HL-60 (cell line): ENCODE results near the gene C1orf141.

Experiments used
- DNase-seq, 2 experiments: peaks; one replicate each; pipeline ENCODE4 v3.0.0-alpha.2; 2010 to 2020; ENCODE audit warnings: low read depth in 1 of 2, low spot score in 1 of 2
- H3K27ac ChIP-seq: fragments of 250-450 bp; sonication (Bioruptor Pico); replicated peaks from 2 replicates; pipeline ENCODE4 v1.5.1; 2020; ENCODE audit warnings: mild to moderate bottlenecking, moderate library complexity
- H3K27me3 ChIP-seq: fragments of 250-450 bp; sonication (Bioruptor Pico); 2 replicates; pipeline ENCODE4 v1.5.1; 2021; ENCODE audit warnings: mild to moderate bottlenecking, moderate library complexity; ENCODE audit not compliant: insufficient read depth, poor library complexity, severe bottlenecking
- H3K4me3 ChIP-seq: replicated peaks from 2 replicates; pipeline ENCODE4 v1.5.1; 2011; ENCODE audit warnings: mild to moderate bottlenecking, control low read depth, low read length; ENCODE audit not compliant: insufficient read depth
- GABPA ChIP-seq: IDR thresholded peaks from 2 replicates; pipeline ENCODE4 v1.6.1; 2012; ENCODE audit warnings: low read depth
- POLR2AphosphoS5 ChIP-seq: IDR thresholded peaks from 2 replicates; pipeline ENCODE4 v1.6.1; 2012; ENCODE audit warnings: low read depth
- SPI1 ChIP-seq: IDR thresholded peaks from 2 replicates; pipeline ENCODE4 v1.6.1; 2012; ENCODE audit warnings: low read depth, mild to moderate bottlenecking, borderline replicate concordance
- TF ChIP-seq, protein P1 (sequence below): IDR thresholded peaks from one replicate; pipeline ENCODE4 v1.5.1; 2011; ENCODE audit warnings: low read length, control low read depth, inconsistent platforms; ENCODE audit not compliant: insufficient read depth
- TF ChIP-seq, protein P2 (sequence below): IDR thresholded peaks from 2 replicates; pipeline ENCODE4 v1.6.1; 2012; ENCODE audit warnings: low read depth; ENCODE audit not compliant: insufficient replicate concordance

The C1orf141 gene

DNA sequence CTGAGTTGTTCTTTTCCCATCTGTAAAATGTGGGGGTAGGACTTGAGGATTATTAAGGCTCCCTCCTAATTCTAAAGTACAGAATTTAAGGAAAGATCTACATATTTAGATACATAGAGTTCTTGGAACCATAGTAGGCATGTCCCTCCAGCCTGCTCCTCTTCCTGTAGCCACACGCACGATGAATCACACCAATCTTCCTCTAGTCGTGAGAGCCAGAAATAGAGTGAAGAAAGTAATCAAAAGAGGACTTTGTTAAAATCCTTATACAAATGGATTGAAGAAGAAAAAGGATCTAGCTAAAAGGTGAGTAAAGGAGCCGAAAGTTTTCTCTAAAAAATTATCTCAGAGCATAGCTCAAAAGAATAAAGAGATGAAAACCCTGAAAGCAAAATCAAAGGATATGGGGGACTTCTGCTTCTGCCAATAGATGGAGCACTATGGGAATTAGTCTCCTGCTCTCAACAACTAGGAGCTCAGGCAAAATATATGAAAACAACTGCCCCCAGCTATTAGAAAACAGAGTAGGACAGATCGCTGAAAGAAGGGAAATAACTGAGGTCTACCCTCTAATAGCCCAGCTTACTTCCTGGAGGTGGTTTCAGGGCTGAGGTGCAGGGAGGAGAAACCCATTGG lies 8.5 kb downstream of the C1orf141 start:
- H3K27ac ChIP-seq, result no peak overlapping the region
- no peak for DNase-seq
- TF ChIP-seq SPI1, result no peak
- TF ChIP-seq, protein P1, sequence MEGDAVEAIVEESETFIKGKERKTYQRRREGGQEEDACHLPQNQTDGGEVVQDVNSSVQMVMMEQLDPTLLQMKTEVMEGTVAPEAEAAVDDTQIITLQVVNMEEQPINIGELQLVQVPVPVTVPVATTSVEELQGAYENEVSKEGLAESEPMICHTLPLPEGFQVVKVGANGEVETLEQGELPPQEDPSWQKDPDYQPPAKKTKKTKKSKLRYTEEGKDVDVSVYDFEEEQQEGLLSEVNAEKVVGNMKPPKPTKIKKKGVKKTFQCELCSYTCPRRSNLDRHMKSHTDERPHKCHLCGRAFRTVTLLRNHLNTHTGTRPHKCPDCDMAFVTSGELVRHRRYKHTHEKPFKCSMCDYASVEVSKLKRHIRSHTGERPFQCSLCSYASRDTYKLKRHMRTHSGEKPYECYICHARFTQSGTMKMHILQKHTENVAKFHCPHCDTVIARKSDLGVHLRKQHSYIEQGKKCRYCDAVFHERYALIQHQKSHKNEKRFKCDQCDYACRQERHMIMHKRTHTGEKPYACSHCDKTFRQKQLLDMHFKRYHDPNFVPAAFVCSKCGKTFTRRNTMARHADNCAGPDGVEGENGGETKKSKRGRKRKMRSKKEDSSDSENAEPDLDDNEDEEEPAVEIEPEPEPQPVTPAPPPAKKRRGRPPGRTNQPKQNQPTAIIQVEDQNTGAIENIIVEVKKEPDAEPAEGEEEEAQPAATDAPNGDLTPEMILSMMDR, result no peak
- no peak for TF ChIP-seq POLR2AphosphoS5
- TF ChIP-seq, protein P2, sequence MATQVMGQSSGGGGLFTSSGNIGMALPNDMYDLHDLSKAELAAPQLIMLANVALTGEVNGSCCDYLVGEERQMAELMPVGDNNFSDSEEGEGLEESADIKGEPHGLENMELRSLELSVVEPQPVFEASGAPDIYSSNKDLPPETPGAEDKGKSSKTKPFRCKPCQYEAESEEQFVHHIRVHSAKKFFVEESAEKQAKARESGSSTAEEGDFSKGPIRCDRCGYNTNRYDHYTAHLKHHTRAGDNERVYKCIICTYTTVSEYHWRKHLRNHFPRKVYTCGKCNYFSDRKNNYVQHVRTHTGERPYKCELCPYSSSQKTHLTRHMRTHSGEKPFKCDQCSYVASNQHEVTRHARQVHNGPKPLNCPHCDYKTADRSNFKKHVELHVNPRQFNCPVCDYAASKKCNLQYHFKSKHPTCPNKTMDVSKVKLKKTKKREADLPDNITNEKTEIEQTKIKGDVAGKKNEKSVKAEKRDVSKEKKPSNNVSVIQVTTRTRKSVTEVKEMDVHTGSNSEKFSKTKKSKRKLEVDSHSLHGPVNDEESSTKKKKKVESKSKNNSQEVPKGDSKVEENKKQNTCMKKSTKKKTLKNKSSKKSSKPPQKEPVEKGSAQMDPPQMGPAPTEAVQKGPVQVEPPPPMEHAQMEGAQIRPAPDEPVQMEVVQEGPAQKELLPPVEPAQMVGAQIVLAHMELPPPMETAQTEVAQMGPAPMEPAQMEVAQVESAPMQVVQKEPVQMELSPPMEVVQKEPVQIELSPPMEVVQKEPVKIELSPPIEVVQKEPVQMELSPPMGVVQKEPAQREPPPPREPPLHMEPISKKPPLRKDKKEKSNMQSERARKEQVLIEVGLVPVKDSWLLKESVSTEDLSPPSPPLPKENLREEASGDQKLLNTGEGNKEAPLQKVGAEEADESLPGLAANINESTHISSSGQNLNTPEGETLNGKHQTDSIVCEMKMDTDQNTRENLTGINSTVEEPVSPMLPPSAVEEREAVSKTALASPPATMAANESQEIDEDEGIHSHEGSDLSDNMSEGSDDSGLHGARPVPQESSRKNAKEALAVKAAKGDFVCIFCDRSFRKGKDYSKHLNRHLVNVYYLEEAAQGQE, result no peak
- H3K27me3 ChIP-seq, result no peaks in the 10 kb centered on the region
- no peak overlapping the region for H3K4me3 ChIP-seq

GRCh38 chr1:67124455-67124854 lies 10.3 kb downstream of the C1orf141 start:
- no peak overlapping the region for H3K27ac ChIP-seq
- DNase-seq, result no peak
- no peak overlapping the region for H3K4me3 ChIP-seq
- TF ChIP-seq POLR2AphosphoS5, result no peak
- no peak for TF ChIP-seq SPI1
- TF ChIP-seq, protein P1, result no peak
- TF ChIP-seq, protein P2, result no peak
- TF ChIP-seq GABPA, result no peak
- no peaks in the 10 kb centered on the region for H3K27me3 ChIP-seq

- TF ChIP-seq, protein P1, result no peak
- TF ChIP-seq SPI1 (no peak), GABPA (no peak), POLR2AphosphoS5 (no peak)
- TF ChIP-seq, protein P2, result no peak
- Histone ChIP-seq H3K27ac (no peak overlapping the region), H3K27me3 (no peaks in the 10 kb centered on the region), H3K4me3 (no peak overlapping the region)
- DNase-seq, result no peak
Observed at GRCh38 chr1:67120855-67121619, 13.7 kb downstream of the C1orf141 start.
